Loucy (cell line): ENCODE data around the gene CSNK2B.

ENCODE experiments used
- EZH2phosphoT487 ChIP-seq: fragments of 200-600 bp; IDR thresholded peaks from 2 replicates; pipeline ENCODE4 v1.6.1; 2018; ENCODE audit warnings: antibody characterized with exemption, mild to moderate bottlenecking, moderate library complexity, borderline replicate concordance
- TF ChIP-seq, protein P1 (sequence below): fragments of 200-600 bp; sonication (generic); conservative IDR thresholded peaks from 2 replicates; pipeline ENCODE4 v1.5.1; 2014; ENCODE audit warnings: mild to moderate bottlenecking, antibody characterized with exemption, low read length

DNA sequence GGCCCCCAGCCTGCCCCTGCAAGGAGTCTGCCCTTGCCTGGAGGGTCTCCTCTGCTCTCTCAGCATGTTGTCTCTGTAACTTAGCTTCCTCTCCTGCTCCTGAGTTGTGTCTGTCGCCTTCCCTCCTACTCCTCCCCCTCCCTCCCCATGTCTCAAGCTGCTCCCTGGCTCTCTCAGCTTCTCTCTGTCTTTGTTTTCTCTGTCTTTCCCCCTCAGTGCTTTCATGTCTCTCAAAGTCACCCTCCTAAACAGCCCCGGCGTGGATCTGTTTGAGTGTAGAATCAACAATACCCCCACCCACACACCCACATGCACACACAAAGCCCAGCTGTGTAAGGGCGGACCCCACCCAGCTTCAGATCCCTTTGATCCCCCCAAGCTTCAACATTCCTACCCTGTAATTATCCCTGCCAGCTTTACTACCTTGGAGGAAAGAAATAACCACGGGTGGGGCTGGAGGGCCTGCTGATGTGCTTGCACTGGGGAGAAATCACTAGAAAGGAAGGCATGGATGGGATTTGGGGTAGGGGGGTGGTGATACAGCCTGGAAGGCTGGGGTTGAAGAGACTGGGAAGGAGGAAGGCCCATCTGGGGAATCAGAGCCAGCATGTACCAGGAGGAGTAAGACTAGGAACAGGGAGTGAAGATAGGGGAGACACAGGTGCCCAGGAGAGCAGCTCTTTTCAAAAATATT lies 48.3 kb downstream of the CSNK2B start:
- TF ChIP-seq, protein P1, sequence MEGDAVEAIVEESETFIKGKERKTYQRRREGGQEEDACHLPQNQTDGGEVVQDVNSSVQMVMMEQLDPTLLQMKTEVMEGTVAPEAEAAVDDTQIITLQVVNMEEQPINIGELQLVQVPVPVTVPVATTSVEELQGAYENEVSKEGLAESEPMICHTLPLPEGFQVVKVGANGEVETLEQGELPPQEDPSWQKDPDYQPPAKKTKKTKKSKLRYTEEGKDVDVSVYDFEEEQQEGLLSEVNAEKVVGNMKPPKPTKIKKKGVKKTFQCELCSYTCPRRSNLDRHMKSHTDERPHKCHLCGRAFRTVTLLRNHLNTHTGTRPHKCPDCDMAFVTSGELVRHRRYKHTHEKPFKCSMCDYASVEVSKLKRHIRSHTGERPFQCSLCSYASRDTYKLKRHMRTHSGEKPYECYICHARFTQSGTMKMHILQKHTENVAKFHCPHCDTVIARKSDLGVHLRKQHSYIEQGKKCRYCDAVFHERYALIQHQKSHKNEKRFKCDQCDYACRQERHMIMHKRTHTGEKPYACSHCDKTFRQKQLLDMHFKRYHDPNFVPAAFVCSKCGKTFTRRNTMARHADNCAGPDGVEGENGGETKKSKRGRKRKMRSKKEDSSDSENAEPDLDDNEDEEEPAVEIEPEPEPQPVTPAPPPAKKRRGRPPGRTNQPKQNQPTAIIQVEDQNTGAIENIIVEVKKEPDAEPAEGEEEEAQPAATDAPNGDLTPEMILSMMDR, result no peak
- no peak for TF ChIP-seq EZH2phosphoT487
